ENCODE results near the gene MAFG. TPM values are rescaled to one million over a fixed set of nuclear protein-coding genes. Genes with fewer than 3 reads are reported as not detected.

Gene MAFG
- total and polyA plus RNA-seq, 2 experiments from 2014 or later: 21.3 to 28.5 TPM

DNA sequence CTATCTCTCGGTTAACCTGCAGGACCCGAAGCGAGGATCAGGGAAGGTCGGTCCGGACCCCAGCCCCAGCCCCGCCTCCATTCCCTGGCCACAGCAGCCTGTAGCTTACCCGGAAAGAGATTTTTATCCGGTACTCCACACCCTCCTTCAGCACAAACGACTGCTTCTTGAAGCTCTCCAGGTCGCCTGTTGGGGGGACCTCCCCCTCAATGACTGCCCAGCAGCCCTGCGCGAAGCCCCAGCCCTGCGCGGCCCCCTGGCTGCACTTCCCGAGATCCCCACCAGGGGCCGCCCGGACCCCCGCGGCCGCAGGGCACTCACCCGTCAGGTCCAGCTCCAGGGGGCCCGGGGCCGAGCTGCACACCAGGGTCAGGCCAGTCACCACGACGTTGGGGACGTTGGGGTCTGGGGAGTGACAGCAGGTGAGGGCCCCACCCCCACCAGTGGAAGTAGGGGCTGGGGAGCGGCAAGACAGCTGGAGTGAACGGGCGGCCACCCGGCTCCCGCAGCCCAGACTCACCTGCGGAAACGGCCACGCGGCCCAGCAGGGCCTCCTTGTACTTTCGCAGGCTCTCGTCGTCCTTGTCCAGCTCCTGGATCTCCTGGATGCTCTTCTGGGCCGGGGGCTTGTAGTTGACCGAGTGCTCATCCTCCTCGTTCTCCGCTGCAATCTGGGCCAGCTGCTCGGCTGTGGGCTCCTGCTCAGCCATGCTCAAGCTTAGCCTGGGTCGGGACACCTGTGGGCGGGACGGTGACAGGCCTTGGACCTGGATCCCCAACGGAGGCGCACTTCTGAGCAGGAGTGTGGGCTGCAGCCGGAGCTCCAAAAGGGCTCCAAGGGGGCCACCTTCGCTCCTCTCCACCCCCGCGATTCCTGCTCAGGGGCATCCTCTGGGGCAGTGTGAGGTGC, 58.1 kb downstream of the MAFG start:
- TF ChIP-seq, protein P1, sequence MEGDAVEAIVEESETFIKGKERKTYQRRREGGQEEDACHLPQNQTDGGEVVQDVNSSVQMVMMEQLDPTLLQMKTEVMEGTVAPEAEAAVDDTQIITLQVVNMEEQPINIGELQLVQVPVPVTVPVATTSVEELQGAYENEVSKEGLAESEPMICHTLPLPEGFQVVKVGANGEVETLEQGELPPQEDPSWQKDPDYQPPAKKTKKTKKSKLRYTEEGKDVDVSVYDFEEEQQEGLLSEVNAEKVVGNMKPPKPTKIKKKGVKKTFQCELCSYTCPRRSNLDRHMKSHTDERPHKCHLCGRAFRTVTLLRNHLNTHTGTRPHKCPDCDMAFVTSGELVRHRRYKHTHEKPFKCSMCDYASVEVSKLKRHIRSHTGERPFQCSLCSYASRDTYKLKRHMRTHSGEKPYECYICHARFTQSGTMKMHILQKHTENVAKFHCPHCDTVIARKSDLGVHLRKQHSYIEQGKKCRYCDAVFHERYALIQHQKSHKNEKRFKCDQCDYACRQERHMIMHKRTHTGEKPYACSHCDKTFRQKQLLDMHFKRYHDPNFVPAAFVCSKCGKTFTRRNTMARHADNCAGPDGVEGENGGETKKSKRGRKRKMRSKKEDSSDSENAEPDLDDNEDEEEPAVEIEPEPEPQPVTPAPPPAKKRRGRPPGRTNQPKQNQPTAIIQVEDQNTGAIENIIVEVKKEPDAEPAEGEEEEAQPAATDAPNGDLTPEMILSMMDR (IDR thresholded peaks at IDR 0.05; ENCODE audit: poor library complexity): peak; percentile 69
- no peak for TF ChIP-seq EZH2 (IDR thresholded peaks at IDR 0.05; ENCODE audit: borderline replicate concordance)
- H3K79me2 ChIP-seq: peaks cover 53% of the 10 kb centered on the region

GRCh38 chr17:81868674-81869220, 58.8 kb downstream of the MAFG start:
- Histone ChIP-seq H3K27me3 (no peaks in the 10 kb centered on the region), H3K4me3 (no peak overlapping the region), H3K4me2 (peak overlapping the region; percentile 96), H4K20me1 (ENCODE audit: insufficient read depth, poor library complexity, severe bottlenecking) (peaks cover 28% of the 10 kb centered on the region), H3K36me3 (replicated peaks; ENCODE audit: insufficient read depth, low read depth) (no peaks in the 10 kb centered on the region), H3K9me3 (ENCODE audit: low read depth) (no peaks in the 10 kb centered on the region), H3K9me2 (replicated peaks; ENCODE audit: insufficient read depth) (no peaks in the 10 kb centered on the region), H3K4me1 (ENCODE audit: insufficient read depth) (peaks cover 50% of the 10 kb centered on the region), H3K79me2 (peaks cover 60% of the 10 kb centered on the region), H3K27ac (peak overlapping the region; percentile 99), H2AFZ (no peak overlapping the region)
- 76% methylated on average over 17 of the region's 30 CpGs for WGBS (ENCODE audit: low lambda C conversion rate, missing lambda C conversion rate)
- peak; percentile 83 for DNase-seq (ENCODE audit: low spot score)
- TF ChIP-seq, protein P1 (IDR thresholded peaks at IDR 0.05; ENCODE audit: poor library complexity): no peak
- TF ChIP-seq EZH2phosphoT487 (IDR thresholded peaks at IDR 0.05; ENCODE audit: low read depth, severe bottlenecking, unreplicated experiment) (no peak), EZH2 (IDR thresholded peaks at IDR 0.05; ENCODE audit: borderline replicate concordance) (no peak)

More for the DNA sequence above, 58.1 kb downstream of the MAFG start:
- H3K4me2 ChIP-seq: peak overlapping the region; percentile 96
- H4K20me1 ChIP-seq (ENCODE audit: insufficient read depth, poor library complexity, severe bottlenecking): peaks cover 28% of the 10 kb centered on the region
- H3K4me3 ChIP-seq: no peak overlapping the region
- H3K27ac ChIP-seq: peak overlapping the region; percentile 99
- H3K9me3 ChIP-seq (ENCODE audit: low read depth): no peaks in the 10 kb centered on the region
- H3K36me3 ChIP-seq (replicated peaks; ENCODE audit: insufficient read depth, low read depth): no peaks in the 10 kb centered on the region
- WGBS (ENCODE audit: low lambda C conversion rate, missing lambda C conversion rate): 48% methylated on average over 49 of the region's 52 CpGs
- H2AFZ ChIP-seq: no peak overlapping the region
- peaks cover 50% of the 10 kb centered on the region for H3K4me1 ChIP-seq (ENCODE audit: insufficient read depth)
- no peaks in the 10 kb centered on the region for H3K27me3 ChIP-seq
- peak; percentile 64 for DNase-seq (ENCODE audit: low spot score)
- no peaks in the 10 kb centered on the region for H3K9me2 ChIP-seq (replicated peaks; ENCODE audit: insufficient read depth)

Other genes with a start within 250 kb of the MAFG start
- gene ARL16, start 243.9 kb downstream of the MAFG start, total RNA-seq: 34.2 and 38.8 TPM in 2 replicates
- 64.6 and 70.6 TPM in 2 replicates for gene ARL16, start 243.9 kb downstream of the MAFG start, polyA plus RNA-seq
- 47.3 and 59.2 TPM in 2 replicates for gene HGS, start 243.7 kb downstream of the MAFG start, total RNA-seq
- 128 and 142 TPM in 2 replicates for gene HGS, start 243.7 kb downstream of the MAFG start, polyA plus RNA-seq
- gene MRPL12, start 224.4 kb downstream of the MAFG start, total RNA-seq: 24.5 and 37.0 TPM in 2 replicates
- gene MRPL12, start 224.4 kb downstream of the MAFG start, polyA plus RNA-seq: 94.6 and 96.1 TPM in 2 replicates
- gene SLC25A10, start 215.5 kb downstream of the MAFG start, total RNA-seq: 27.5 and 31.3 TPM in 2 replicates
- 34.8 and 53.2 TPM in 2 replicates for gene SLC25A10, start 215.5 kb downstream of the MAFG start, polyA plus RNA-seq
- 2.4 and 2.9 TPM in 2 replicates for gene GCGR, start 123.6 kb downstream of the MAFG start, total RNA-seq
- 2.5 and 3.8 TPM in 2 replicates for gene GCGR, start 123.6 kb downstream of the MAFG start, polyA plus RNA-seq
- gene MCRIP1, start 94.4 kb downstream of the MAFG start, total RNA-seq: 63.3 and 66.1 TPM in 2 replicates
- 118 and 138 TPM in 2 replicates for gene MCRIP1, start 94.4 kb downstream of the MAFG start, polyA plus RNA-seq
- gene PPP1R27, start 92.7 kb downstream of the MAFG start, total RNA-seq: not detected in 2 replicates
- 0.56 and 0.72 TPM in 2 replicates for gene PPP1R27, start 92.7 kb downstream of the MAFG start, polyA plus RNA-seq
- 1,163 and 1,316 TPM in 2 replicates for gene P4HB, start 67.2 kb downstream of the MAFG start, total RNA-seq
- 1,233 and 1,240 TPM in 2 replicates for gene P4HB, start 67.2 kb downstream of the MAFG start, polyA plus RNA-seq
- gene ARHGDIA, start 56.4 kb downstream of the MAFG start, total RNA-seq: 57.0 and 80.7 TPM in 2 replicates
- gene ARHGDIA, start 56.4 kb downstream of the MAFG start, polyA plus RNA-seq: 295 and 311 TPM in 2 replicates
- 50.9 and 55.3 TPM in 2 replicates for gene ALYREF, start 36.1 kb downstream of the MAFG start, total RNA-seq
- gene ALYREF, start 36.1 kb downstream of the MAFG start, polyA plus RNA-seq: 96.4 and 106 TPM in 2 replicates
- 129 and 155 TPM in 2 replicates for gene ANAPC11, start 36.0 kb downstream of the MAFG start, total RNA-seq
- 307 and 345 TPM in 2 replicates for gene ANAPC11, start 36.0 kb downstream of the MAFG start, polyA plus RNA-seq
- 0.47 and 2.6 TPM in 2 replicates for gene NPB, start 25.5 kb downstream of the MAFG start, total RNA-seq
- gene NPB, start 25.5 kb downstream of the MAFG start, polyA plus RNA-seq: 2.2 and 3.2 TPM in 2 replicates
- 81.1 and 84.7 TPM in 2 replicates for gene PCYT2, start 16.3 kb downstream of the MAFG start, total RNA-seq
- gene PCYT2, start 16.3 kb downstream of the MAFG start, polyA plus RNA-seq: 124 and 126 TPM in 2 replicates
- gene SIRT7, start 9.6 kb downstream of the MAFG start, total RNA-seq: 16.5 and 18.6 TPM in 2 replicates
- 35.2 and 36.0 TPM in 2 replicates for gene SIRT7, start 9.6 kb downstream of the MAFG start, polyA plus RNA-seq
- gene PYCR1, start 9.6 kb upstream of the MAFG start, total RNA-seq: 109 and 113 TPM in 2 replicates
- 149 and 162 TPM in 2 replicates for gene PYCR1, start 9.6 kb upstream of the MAFG start, polyA plus RNA-seq
- not detected in 2 replicates for gene MYADML2, start 19.5 kb upstream of the MAFG start, total RNA-seq
- gene MYADML2, start 19.5 kb upstream of the MAFG start, polyA plus RNA-seq: 0.06 TPM in 2 replicates
- 1.0 and 1.8 TPM in 2 replicates for gene NOTUM, start 33.5 kb upstream of the MAFG start, total RNA-seq
- 1.2 and 4.7 TPM in 2 replicates for gene NOTUM, start 33.5 kb upstream of the MAFG start, polyA plus RNA-seq
- gene ASPSCR1, start 49.9 kb upstream of the MAFG start, total RNA-seq: 27.5 and 28.4 TPM in 2 replicates
- gene ASPSCR1, start 49.9 kb upstream of the MAFG start, polyA plus RNA-seq: 45.9 and 56.8 TPM in 2 replicates
- 58.2 and 64.5 TPM in 2 replicates for gene CENPX, start 95.1 kb upstream of the MAFG start, total RNA-seq
- gene CENPX, start 95.1 kb upstream of the MAFG start, polyA plus RNA-seq: 83.2 and 84.3 TPM in 2 replicates
- 12.8 and 15.5 TPM in 2 replicates for gene LRRC45, start 95.6 kb upstream of the MAFG start, total RNA-seq
- 14.7 and 17.2 TPM in 2 replicates for gene LRRC45, start 95.6 kb upstream of the MAFG start, polyA plus RNA-seq
- gene RAC3, start 103.9 kb upstream of the MAFG start, total RNA-seq: 11.8 and 13.7 TPM in 2 replicates
- 5.2 and 5.5 TPM in 2 replicates for gene RAC3, start 103.9 kb upstream of the MAFG start, polyA plus RNA-seq
- 118 and 125 TPM in 2 replicates for gene DCXR, start 110.0 kb upstream of the MAFG start, total RNA-seq
- 185 and 207 TPM in 2 replicates for gene DCXR, start 110.0 kb upstream of the MAFG start, polyA plus RNA-seq
- 39.6 and 43.2 TPM in 2 replicates for gene RFNG, start 124.1 kb upstream of the MAFG start, total RNA-seq
- 109 and 118 TPM in 2 replicates for gene RFNG, start 124.1 kb upstream of the MAFG start, polyA plus RNA-seq
- gene GPS1, start 124.2 kb upstream of the MAFG start, total RNA-seq: 101 and 124 TPM in 2 replicates
- gene GPS1, start 124.2 kb upstream of the MAFG start, polyA plus RNA-seq: 160 and 167 TPM in 2 replicates
- 71.5 and 71.9 TPM in 2 replicates for gene DUS1L, start 138.1 kb upstream of the MAFG start, total RNA-seq
- 160 and 202 TPM in 2 replicates for gene DUS1L, start 138.1 kb upstream of the MAFG start, polyA plus RNA-seq
- 67.2 and 118 TPM in 2 replicates for gene FASN, start 170.5 kb upstream of the MAFG start, total RNA-seq
- gene FASN, start 170.5 kb upstream of the MAFG start, polyA plus RNA-seq: 71.5 and 77.6 TPM in 2 replicates

Data from hepatocyte (in vitro differentiated cells).